ENCODE data around the gene HPCAL1. TPM values are rescaled to one million over a fixed set of nuclear protein-coding genes. Genes with fewer than 3 reads are reported as not detected.

HPCAL1 gene
- total RNA-seq, 4 donors from 2014 or later = 18.6 to 59.5 (median 37.1) TPM

DNA sequence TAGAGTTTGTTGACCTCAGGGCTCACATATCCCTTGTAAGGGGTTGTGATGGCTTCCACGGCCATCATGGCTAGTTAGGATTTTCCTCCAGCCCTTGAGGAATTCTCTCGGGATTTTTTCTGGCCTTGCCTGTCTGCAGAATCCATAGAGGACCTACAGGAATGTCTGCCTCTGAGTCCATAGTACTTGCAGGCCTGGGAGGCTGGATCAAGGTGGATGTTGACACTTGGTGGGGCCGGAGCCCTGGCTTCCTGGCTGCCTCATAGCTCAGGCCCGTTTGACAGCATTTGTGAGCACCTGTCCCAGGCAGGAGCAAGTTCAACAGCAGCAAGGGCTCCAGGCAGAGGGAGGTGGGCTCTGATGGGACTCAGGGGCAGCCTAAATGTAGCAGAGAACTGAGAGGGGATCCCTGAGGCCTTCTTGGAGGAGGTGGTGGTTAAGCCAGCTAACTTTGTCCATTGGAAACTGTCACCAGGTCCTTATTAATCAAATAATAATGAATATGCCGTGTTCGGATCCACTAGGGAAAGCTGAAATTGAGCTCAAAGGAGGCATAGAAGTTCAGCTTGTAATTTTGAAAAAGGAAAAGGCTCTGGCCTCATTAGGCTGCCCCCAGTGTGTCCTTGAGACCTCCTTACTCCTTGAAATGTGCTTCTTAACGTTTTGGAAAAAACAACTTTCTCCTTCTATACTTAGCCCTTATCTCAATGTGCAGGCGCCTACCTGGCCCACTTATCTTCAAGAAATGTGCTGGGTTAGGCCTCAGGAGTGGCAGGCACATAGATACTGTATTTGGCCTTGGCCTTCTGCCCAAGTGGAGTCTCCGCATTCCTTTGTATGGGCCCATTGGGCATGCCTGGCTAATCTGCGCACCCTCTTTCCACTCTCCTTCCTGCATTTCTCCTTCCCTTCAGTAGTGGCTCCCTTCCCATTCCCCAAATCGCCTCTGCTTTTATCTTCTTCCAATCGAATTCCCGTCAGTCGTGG is 66.9 kb downstream of the HPCAL1 start:
- TF ChIP-seq, protein P1, sequence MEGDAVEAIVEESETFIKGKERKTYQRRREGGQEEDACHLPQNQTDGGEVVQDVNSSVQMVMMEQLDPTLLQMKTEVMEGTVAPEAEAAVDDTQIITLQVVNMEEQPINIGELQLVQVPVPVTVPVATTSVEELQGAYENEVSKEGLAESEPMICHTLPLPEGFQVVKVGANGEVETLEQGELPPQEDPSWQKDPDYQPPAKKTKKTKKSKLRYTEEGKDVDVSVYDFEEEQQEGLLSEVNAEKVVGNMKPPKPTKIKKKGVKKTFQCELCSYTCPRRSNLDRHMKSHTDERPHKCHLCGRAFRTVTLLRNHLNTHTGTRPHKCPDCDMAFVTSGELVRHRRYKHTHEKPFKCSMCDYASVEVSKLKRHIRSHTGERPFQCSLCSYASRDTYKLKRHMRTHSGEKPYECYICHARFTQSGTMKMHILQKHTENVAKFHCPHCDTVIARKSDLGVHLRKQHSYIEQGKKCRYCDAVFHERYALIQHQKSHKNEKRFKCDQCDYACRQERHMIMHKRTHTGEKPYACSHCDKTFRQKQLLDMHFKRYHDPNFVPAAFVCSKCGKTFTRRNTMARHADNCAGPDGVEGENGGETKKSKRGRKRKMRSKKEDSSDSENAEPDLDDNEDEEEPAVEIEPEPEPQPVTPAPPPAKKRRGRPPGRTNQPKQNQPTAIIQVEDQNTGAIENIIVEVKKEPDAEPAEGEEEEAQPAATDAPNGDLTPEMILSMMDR (IDR thresholded peaks at IDR 0.05; ENCODE audit: low read depth) = no peak

GRCh38 chr2:10370390-10370789 is 67.7 kb downstream of the HPCAL1 start:
- TF ChIP-seq, protein P1 (IDR thresholded peaks at IDR 0.05; ENCODE audit: low read depth) = no peak

DNA sequence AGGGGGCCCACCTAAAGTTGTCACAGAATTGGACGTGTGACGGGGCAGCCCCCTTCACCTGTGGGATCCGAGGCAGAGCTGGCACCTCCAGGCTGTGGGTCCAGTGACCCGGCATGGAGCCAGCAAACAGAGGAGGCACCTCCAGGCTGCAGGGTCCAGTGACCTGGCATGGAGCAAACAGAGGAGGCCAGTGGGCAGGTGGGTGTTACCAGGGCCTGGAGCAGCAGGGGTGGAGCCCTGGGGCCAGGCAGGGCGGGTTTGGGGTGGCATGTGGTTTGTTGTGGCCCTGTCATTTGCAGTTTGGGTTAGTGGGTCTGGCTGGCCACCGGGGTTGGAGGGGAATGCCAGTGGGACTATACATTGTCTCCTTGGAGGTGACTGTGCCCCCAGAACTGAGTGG is 68.2 kb downstream of the HPCAL1 start:
- TF ChIP-seq, protein P1 (IDR thresholded peaks at IDR 0.05; ENCODE audit: low read depth) = no peak

DNA sequence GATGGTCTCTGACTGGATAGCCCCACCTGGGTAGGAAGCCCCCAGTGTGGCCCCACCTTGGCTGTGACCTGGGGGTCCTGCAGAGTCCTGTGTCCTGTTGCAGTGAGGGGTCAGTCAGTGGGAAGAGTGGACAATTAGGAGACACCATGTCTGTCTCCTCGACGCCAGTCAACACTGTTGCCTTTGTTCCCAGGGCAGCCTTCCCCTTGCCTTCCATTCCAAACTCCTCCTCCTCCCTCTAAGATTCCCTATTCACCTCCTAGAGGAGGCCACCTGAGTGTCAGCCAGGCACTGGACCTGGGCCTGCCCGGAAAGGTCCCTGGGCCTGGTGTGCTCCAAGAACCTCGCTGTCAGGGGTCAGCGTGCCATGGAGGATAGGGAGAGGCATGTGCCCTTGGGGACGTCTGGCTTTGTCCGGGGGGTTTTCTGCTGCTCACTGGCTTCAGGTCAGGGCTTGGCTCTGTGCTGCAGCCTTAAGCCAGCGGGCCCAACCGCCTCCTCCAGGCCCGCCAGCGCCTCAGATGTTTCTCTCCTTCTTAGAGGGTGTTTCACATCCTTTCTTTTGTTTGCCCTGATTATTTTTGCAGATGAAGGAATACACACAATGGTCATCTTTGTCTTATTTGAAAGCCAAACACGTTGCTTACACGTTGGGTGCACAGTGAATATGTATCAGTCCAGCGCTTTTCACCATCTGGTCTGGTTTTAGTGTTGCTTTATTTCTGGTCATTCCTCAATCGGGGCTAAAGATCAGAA is 68.9 kb downstream of the HPCAL1 start:
- TF ChIP-seq, protein P1 (IDR thresholded peaks at IDR 0.05; ENCODE audit: low read depth) = no peak

DNA sequence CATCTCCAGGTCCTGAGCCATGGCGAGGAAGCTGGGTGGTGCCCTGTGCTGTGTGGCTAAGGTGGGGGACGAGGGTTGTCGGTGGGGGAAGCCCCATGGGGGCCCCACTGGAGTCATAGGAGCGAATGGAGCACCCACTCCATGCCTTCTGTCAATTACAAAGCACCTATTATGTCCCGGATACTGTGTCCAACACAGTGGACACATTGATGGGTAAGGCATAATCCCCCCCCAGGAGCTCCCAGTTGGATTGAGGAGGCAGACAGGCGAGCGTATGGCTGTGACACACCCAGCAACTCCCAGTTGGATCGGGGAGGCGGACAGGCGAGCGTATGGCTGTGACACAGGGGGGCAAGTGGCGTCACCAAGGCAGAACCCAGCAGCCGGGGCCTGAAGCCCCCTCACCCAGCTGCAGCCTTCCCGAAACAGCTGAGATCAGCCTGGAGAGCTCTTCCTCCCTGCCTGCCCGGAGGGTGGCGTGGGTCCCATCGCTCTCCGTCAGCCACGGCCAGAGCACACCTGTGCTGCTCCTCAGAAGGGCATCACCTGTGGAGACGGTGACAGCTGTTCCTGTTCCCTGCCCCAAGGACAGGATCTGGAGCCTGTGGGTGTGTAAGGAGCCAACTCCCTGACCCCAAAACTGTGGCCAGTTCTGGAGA is 69.6 kb downstream of the HPCAL1 start:
- TF ChIP-seq, protein P1 (IDR thresholded peaks at IDR 0.05; ENCODE audit: low read depth) = no peak

GRCh38 chr2:10372862-10373240 is 70.1 kb downstream of the HPCAL1 start:
- TF ChIP-seq, protein P1 (IDR thresholded peaks at IDR 0.05; ENCODE audit: low read depth) = no peak

All from subcutaneous adipose tissue (tissue), 4 donors.